GM18517 (cell line): ENCODE measurements around the gene COL4A1.

Source experiments
- ATAC-seq: cut with Tn5 transposase; IDR thresholded peaks from one replicate; pipeline ENCODE4 v1.9.1; 2021; ENCODE audit warnings: mild to moderate bottlenecking, moderate library complexity; ENCODE audit not compliant: unreplicated experiment

Gene COL4A1

DNA sequence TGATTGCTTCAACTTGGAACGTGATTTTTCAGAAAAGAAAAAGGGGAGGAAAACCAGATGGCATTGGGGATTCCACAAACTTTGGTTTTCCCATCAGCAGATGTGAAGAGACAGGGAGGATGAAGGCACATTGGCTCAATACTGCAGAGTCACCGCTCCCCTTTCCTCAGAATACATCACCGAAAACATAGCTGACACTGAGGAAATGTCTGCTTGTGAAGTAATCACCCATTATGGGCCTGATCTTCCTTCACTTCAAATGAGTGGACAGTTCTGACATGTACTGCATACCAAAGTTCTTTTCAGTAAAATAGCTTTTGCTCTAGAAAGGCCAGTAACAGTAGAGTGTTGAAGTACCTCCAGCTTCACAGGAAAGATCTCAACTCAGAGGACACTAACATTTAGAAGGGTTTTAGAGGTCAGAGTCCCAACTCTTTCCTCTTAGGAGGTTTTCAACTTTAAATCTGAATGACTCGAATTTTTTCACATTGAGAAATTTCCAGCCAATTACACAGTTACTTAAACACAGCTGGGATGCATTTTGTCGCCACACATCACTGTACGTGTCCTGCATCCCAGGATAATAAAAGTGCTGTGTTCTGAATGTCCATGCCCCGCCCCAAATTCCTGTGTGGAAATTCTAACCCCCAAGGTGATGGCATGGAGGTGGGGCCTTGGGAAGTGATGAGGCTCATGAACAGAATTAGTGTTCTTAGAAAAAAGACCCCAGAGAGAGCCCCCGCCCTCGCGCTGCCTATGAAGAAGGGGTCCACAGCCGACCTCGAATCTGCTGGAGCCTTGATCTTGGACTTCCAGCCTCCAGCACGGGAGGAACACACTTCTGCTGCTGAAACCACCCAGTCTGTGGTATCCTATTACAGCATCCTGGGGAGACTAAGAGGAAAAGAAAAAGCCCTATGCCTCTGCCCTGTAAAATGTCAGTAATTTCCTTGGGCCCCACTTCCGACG lies 77.7 kb downstream of the COL4A1 start:
- ATAC-seq: no peak

DNA sequence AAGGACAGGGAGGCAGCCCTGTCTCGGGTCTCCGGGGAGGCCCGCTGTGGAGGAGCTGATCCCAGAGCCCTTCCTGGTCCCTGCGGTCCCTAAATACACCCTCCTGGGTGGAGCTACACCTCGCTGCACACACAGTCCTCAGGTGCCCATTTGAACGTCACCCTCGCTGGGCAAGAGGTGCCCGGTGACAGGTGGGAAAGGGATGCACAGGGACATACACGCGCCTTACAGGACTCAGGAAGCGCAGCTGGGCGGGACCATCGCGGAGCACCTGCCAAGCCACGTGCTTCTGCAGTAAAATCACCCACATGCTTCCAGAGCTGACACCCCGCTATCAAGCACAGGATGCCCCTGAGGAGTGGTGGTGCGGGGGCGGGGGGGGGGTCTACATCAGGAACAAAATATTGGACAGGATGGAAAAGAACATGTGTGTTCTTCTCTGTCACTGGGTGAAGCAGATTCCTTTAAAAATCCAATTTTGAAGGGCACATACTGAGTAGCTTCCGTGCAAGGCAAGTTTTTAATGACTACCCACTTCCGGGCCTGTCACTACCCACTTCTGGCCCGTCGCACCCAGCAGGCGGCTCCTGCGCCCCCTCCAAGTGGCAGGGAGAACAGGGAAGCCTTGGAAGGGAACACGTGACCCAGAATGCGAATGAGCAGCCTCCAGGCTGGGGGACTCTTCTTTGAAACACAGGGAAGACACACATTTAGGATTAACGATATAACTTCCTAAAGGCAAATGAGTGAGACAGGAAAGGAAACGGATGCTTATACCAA lies 78.9 kb downstream of the COL4A1 start:
- no peak for ATAC-seq

DNA sequence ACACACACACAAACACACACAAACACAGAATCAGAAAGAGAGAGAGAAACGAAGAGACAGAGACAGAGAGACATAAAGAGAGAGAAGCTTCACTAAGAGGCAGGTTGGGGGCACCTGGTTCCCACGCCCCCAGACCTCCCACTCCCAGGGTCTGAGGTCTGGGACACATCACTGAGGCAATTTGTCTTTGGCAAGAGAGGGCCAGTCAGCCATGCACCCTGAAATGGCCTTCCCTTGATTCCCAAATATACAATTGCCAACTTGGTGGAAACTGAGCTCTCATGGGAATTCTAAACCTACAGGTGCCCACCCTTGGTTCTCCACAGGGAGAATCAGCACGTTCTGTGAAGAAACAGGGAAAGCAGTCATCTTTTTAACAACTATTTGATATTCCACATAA lies 79.5 kb downstream of the COL4A1 start:
- ATAC-seq: no peak

DNA sequence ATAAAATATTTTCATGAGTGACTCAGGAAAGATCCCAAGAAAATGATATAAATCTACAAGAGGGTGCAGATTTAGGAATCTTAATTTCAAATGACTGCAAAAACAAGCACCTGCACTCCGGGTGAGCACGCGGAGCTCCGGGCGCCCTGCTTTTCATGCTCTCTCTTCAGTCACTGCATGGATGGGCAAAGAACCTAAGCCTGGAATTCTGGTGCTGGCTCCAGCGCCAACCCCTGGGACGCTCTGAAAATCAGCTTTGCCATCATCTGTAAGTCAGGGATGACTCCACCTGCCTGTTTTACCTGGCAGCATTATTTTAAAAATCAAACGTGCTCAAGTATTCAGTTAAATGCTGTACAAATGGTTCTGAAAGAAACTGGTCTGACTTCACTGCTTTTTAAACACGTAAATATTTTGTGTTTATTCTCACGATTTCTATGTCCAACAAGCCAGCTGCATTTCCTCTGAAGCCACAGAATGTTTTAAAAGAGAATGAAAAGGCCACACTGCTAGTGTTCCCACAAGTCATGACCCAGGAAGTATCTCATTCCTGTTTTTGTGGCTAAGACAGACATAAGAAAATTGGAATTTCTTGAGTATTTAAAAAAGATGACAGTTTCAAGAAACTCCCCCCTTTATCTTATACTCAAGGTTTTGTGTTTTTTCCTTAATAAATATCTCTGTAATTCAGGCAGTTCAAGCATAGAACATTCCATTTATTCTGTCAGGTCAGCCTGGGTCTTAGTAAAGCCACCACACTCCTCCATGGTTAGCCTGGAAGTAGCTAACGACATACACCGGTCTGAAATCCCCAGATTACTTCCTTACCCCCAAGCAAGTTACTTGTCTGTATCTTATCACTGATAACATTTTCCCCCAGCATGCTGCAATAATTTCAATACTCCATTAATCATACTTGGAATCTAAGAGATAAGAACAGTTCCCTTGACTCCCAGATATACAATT lies 81.1 kb downstream of the COL4A1 start:
- no peak for ATAC-seq

DNA sequence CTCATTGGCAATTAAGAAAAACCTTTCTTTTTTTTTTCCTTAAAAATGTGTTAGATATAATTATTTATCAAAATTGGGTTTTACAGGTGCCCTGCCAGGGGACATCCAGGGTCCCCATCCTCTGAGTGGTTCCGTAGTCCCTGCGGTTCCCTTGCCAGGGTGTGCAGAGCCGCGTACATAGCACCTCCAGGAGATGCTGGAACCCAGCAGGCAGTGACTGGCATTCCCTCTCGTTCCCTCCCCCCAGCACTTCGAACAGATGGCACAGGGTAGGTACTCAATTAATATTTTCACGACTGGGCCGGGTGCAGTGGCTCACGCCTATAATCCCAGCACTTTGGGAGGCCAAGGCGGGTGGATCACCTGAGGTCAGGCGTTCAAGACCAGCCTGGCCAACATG lies 82.0 kb downstream of the COL4A1 start:
- no peak for ATAC-seq

DNA sequence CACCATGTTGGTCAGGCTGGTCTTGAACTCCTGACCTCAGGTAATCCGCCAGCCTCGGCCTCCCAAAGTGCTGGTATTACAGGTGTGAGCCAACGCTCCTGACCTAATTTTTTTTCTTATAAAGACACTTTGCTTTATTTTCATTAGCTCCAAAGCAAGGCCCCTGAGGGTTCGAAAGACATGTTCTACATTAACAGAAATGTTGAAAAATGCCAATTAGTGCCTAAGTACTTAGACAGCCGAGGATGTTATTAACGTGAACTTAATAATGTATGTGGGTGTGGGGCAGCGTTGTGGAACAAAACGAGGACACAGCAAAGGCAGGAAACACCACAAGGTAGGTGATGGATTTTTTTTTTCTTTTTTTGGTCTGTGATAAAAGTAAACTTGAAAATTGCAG lies 82.4 kb downstream of the COL4A1 start:
- ATAC-seq: no peak

DNA sequence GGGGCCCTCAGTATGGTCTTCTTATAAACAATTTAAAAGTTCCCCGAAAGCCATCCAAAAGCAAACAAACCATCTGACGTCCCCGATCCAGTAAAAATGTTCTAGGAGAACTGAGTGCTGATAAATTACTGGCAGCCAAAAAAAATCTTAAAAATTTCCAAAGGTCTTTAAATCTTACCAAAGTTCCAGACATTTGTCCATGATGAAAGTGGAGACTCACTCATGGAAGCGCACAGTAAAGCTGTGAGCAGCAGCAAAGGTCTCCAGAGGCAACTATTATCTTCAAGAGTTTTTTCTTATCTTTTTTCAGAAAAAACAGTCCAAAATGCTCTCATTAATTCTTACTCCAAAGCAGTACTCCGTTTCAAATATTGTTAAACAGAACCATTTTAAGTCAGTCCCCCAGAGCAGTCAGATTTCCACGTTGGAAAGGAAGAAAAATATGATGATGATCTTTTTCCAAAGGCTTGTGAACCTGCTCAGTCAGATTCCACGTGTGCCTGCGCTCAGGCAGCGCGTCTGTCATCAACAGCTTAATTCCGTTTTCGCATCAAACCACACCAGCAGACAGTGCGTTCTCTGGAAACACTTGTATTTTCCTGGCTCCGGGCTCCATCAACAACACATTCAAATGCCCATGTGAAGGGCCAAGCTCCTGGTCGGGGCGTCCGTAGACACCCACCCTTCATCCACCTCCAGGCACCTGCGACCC lies 85.4 kb downstream of the COL4A1 start:
- no peak for ATAC-seq

DNA sequence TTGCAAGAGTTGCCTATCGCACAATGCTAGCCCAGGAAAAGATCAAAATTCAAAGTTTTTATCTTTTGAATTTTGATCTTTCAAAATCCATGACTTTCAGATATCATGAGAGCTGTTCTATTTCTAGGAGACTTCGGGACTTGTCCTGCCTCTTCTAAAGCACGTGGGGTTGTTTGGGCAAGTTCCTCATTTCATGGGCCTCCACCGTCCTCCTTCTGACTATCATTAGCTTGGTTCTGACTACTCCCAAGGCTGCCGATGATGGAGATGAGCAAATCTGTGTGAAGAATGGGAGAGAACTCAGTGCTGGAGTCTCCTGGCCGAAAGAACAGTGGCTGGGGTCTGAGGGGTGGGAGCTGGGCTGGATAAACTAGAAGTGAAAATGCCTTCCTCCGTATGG lies 86.5 kb downstream of the COL4A1 start:
- ATAC-seq: no peak

DNA sequence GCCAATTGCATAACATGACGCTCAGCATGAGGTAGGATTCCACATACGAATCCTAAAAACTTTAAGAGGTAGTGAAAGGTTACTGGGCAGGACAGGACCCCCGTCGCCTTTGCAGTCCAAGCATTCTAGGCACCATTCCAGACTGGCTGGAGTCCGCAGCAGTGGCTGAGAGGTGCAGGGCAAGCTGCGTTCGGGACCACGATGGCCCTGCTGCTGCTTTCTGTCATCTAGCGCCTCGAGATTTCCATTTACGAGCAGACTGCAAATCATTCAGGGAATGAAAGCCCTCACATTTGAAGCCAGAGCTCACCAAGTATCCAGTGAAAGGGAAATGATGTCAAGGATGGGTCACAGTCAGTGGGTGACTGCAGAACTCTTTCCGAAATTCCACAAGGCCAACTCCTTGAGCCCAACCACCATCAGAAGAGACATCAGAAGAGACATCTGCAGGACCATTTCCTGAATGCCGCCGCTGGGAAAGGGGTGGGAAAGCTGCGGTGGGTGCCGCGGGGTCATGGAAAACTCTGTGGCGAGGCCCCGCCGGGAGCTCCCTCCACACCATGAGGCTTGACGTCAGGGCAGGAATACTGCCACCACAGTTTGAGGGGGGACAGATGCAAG lies 88.3 kb downstream of the COL4A1 start:
- no peak for ATAC-seq

DNA sequence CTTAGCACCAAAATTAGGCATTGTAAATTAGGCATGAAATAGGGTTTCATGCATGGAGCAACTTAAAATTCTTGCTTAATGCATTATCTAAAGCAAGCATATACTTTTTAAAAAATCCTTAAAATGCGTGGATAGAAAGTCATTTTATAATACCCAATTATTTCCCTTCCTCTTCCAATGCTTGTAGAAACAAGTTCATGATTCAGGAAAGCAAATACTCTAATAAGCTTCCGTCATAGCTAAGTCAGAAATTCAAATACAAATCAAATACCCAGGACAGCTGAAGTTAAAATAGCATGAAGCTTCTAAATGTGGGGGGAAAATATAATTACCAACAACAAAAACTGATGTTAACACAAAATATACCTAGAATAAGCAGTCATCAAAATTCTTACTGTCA lies 89.1 kb downstream of the COL4A1 start:
- no peak for ATAC-seq

DNA sequence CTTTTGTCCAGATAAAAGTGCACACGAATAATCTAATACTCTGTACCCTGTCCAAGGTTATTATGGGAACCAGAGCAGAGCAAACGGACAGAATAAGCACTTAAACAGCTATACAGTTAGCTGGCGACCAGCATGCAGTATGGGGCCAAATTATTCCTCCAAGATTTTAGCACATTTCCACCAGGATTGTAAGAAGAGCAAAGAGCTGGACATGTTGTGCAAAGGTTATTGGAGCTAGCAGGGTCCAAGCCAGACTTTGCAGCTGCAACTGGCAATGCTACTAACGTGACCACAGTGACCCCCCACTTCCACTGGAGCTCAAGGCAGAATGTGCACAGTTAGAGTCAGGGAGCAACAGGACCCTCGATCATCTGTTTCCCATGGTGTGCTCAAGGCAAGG lies 89.9 kb downstream of the COL4A1 start:
- no peak for ATAC-seq

DNA sequence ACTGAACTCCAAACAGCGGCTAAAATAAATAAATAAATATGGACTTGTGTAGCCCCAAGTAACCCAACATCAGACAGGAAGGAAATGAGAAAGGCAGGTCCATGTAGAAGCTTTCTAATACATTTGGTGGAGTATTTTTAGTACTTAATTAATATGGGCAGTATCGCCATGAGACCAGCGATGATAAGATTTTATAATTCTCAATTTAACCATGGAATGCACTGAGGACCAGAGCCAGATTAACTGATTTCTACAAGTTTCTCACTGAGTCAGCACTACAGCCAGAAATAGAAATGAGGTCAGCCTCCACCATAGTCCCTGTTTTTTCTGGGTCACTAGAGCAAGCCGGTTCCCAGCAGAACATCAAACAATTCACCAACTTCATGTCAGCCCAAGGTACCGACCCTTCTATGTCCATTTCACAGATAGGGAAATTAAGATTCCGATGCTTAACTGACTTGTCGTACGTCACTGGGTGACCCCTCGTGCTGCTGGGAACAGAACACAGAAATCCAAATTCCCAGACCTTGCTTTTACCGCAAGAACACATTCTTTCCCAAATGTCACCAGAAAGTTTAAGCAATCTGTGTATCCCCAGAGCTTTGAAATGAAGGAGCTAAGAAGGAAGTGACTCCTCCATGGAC lies 90.4 kb downstream of the COL4A1 start:
- no peak for ATAC-seq

DNA sequence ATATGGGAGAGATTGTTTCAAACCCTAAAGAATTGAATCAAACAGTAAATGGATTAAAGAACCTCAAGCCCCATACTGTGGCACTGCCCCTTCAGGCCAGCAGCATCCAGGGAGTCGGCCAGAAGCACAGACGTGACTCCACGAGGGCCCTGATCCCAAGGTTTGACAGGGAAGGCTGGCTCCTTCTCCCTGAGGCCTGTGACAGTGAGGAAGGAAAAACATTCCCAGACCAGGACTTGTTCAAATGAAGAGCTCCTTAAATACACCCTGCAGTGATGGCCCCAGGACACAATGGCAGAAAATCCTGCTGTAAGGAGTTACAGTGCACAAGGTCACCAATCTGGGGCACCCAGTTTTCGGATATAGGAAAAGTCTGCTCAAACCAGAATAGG lies 91.0 kb downstream of the COL4A1 start:
- ATAC-seq: no peak

DNA sequence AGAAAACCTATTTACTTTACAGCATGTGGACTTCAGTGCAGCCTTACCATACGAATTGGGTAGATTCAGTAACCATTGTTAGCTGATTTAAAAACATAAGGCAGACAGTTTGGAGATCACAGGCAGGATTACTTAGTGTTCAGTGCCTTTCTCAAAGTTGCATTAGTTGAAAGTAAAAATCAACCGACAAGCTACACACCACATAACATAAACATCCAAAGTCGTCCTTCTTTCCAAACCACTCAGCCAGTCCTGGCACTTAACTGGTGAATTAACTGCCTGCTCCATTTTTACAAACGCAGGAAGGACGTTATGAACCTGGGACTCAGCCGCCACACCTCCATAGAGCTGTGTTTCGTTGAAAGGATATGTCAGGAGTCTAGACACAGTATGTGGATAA lies 91.4 kb downstream of the COL4A1 start:
- no peak for ATAC-seq

DNA sequence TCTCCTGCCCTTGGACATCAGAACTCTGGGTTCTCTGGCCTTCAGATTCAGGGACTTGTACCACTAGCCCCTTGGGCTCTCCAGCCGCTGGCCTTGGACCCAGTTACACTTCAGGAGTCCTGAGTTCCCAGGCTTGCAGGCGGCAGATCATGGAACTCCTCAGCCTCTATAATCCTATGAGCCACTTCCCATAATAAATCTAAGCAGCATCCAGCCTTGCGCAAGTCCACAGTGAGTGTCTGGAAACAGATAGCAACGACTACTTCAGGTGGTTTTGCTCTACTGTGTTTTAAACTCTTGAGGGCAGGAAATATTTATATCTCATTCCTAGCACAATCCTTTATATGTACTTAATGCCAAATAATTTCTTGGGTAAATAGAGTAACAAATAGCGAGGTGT lies 92.3 kb downstream of the COL4A1 start:
- ATAC-seq: no peak

DNA sequence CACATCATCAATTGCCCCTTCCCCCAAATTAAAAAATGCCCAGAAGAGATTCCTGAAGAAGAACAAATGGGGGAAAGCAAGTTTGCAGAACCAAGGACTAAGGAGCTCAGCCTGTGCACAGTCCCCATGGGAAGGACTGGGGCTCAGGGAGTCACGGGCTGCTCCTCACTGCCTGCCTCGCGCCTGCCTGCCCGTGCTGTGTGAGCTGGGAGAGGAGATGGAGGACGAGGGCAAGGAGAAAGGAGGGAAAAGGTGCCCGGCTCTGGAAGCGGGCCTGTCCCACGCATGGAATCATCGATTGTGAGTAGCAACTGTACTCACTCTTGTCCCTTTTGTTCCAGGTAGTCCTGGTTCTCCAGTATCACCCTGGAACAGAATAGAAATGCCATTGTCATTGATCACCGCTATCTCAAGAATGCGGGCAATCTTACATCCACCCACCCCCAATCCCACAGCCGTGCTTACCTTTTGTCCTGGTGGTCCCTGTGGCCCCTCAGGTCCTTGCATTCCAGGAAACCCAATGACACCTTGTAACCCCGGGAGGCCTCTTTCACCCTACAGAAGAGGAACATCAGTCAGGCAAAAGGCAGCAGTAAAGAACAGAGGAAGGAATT lies 93.4 kb downstream of the COL4A1 start:
- ATAC-seq: no peak

DNA sequence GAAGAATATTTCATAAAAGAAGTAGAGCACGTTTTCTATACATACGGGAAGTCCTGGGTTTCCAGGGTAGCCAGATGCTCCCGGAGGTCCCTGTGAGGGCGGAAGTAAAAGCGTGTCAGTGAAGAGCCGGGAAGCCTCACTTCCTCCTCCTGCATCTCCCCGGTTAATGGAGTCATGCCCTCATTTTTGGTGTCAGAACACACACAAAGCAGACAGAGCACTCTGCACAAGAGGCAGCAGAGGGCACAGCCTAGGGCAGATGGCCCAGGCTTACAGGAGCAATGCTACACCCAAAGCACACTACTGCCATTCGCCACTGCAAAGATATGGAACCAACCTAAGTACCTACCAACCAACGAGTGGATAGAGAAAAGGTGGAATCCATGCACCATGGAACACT lies 94.4 kb downstream of the COL4A1 start:
- ATAC-seq: no peak

DNA sequence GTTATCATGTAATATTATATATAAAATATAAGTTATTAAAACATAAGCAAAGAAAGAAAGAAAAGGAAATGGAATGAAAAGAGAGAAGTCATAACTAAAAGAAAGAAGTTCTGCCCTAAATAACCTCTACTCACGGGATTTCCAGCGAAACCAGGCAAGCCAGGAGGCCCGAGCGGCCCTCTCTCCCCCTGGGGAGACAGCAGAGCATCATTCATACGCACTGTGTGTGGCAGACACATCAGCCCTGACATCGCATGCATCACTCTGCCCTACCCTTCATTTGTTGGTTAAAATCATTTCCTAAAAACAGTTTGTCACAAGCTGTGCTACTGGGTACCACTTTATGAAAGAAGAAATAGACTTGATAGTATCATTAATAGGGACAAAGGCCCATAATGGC lies 95.2 kb downstream of the COL4A1 start:
- ATAC-seq: no peak

DNA sequence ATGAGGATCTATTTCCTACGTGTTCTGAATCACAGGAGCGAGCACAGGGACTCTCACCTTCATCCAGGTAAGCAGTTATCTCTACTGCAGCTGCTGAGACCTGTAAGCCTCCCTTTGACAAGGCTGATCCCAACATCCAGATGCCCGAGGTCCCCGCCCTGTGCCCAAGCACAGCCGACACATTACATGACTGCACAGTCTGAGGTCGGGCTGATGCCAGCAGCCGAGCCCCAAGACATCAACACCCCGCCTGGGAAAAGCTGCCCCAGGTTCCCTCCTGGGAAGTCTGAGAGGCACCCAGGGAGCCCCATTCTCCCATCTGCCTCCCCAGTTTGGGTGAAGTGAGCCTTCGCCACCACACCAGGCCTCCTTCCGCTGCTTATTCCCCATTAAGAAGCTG lies 95.9 kb downstream of the COL4A1 start:
- ATAC-seq: no peak
